ENCODE results near the gene NTNG1.

Gene NTNG1

DNA sequence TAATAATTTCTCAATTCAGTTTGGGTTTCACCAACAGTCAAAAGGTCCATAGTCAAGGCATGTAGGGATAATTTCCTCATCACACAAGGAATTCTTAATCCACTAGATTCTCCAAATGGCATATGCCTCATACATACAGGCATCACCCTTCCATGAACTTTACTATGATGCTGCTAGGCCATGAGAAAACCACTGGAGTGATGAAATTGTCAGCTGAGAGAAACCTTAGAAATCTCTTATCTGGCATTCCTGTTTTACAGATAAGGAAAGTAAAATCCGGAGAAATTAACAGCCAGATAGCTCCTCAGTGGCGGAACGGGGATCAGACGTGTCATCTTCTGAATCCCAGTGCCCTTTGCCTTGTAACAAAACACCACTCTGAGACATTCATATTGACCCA lies 274.4 kb downstream of the NTNG1 start:
- DNase-seq, result no peak

DNA sequence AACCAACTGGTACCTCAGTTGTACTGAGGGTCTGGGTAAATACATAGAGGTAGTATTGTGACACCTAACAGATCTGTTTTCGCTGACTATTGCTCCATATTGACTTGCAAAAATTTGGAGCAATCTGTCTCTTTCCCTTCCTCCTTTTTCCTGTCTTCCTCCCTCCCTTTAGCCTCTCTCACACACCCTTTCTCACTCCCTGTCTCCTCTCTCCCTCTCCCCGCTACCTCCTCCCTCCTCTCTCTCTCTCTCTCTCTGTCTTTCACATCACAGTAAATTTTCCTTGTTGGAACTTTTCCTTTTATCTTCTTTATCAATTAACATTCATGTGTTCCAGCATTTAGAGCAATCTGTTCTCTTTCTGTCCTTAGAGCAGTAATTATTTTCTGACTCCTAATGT lies 278.2 kb downstream of the NTNG1 start:
- DNase-seq, result no peak

DNA sequence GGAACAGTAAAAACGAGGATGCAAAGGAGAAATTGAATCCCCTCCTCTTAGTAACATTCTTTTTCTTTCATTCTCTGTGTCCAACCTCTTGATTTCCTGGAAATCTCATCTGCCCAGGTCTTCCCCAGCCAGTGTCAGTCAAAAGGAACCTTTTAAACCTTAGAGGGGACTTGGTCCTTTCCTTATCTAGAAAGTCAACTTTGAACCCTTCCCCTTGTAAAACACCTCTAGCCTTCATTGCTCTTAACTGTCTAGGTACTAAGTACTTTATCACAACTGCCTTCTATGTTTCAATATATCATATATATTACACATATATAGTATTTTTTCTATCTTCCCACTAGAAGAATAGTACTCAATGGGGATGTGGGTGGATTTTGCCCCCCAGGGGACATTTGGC lies 282.1 kb downstream of the NTNG1 start:
- DNase-seq, result no peak

DNA sequence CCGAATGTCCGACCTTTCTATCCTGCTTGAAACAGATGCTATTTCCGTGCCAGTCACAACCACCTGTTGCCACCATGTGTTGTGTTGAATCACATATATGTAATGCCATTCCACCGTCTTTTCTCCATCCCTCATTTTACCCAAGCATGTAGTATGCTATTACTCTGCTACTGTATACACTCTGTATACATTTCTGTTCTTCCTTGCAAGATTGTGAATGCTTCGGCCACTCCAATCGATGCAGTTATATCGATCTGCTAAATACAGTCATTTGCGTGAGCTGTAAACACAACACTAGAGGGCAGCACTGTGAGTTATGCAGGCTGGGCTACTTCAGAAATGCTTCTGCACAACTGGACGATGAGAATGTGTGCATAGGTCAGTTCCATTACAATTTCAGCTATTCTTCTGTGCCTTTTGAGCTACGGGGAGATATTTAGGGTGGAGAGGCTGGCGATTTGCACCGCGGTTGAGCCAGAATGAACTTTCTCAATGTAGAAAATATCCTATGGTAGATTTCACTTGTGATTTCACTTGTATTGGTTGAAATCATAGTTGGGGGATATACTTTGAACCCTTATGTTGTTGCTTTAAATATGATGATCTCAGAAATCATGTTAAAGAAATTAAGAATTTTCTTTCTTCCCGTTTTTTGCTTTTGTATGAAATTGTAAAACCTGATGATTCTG lies 289.8 kb downstream of the NTNG1 start:
- no peak for DNase-seq

DNA sequence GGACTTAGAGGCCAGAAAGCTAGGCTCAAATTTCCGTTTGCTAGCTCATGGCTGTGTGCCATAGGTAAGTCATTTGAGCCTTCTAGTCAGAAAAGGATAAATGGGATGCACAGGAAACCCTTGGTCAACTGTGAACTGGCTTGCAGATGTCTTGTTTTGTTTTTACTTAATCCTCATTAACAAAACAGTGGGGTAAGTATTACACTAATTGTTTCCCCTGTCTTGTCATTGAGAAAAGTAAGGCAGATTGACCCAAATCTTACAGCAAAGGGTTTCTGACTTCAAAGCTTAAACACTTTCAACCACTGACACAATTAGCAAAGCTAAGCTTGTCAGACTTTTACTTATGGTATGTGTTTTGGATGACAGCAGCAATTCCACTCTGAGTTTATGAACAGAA lies 291.3 kb downstream of the NTNG1 start:
- DNase-seq, result no peak

DNA sequence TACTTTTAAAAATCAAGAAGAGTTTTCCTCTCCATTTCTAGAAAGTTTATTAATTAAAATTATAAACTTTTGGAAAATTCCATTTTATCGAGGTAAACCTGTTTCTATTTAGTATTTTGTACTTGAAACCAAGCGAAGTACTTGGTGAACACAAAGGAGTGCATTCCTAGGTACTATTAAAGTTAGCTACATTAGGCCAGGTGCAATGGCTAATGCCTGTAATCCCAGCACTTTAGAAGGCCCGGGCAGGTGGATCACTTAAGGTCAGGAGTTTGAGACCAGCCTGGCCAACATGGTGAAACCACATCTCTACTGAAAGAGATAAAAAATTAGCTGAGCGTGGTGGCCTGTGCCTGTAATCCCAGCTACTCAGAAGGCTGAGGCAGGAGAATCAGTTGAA lies 292.2 kb downstream of the NTNG1 start:
- no peak for DNase-seq

DNA sequence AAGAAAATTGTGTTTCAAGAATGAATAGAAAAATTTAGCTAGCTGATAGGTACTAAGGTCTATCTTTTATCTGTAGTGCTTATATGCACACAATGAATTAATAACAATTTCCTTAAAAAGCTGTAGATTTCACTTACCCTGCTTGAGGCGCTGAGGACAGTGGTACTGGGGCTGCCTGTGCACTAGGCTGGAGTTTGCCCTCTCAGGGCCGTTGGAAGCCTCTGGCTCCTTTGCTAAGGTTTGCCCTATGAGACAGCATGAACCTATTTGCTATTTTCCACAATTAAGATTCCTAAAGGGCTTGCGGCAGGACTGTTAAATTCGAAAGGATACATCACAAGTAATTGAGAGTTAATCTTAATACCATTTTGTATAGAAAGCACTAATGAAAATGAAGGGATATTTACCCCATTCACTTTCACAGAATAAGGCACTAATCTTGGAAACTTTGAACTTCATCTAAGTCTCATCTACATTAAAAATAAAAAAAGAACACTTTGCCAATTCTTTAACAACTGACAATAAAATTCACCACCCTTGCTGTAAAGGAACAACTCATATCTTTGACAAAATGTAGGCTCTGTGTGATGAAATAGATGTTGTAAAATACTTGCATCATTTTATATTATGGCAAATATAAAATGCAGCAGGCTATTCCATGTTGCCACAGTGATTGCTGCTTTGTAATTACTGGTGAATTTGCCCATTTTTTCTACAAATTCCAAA lies 293.0 kb downstream of the NTNG1 start:
- DNase-seq, result no peak

DNA sequence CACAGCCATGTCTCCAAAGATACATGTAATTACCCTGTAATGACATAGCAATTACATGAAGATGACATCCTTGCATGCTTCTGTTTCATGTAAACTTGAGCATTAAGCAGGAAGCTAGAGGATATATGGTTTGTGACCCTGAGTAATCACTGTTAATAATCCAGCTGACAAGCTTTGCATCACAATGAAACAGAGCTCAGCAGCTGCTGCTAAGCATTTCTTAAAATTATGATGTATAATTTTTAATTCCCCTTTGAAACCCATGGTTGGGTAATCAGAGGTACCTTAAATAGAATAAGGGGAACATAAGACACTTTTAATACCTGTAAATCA lies 293.5 kb downstream of the NTNG1 start:
- DNase-seq, result no peak

DNA sequence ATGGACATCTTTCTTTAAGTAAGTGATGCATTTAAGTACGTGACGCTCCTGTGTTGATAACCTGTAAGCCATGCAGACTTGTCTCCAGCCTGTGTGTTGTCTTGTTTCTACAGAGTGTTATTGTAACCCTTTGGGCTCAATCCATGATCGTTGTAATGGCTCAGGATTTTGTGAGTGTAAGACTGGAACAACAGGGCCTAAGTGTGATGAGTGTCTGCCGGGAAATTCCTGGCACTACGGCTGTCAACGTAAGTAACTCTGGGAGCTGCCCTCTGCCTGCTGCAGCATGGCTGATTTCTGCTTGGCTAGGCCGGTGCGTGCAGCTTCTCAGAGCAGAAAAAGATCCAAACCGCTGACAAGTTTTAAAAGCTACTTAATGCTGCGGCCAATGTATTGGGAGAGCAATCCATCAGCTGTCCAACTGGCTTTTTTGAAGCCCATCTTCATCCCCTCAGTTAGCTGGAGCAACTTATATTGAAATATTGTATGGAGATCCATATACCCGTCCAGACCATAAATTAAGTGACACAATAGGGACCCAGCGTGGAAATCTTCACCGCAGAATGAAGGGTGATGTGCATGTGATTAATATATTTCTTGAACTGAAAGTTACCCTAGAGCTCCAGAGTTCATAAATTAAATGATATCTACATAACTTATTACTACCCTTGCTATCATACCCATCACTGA lies 295.9 kb downstream of the NTNG1 start:
- DNase-seq, result no peak

DNA sequence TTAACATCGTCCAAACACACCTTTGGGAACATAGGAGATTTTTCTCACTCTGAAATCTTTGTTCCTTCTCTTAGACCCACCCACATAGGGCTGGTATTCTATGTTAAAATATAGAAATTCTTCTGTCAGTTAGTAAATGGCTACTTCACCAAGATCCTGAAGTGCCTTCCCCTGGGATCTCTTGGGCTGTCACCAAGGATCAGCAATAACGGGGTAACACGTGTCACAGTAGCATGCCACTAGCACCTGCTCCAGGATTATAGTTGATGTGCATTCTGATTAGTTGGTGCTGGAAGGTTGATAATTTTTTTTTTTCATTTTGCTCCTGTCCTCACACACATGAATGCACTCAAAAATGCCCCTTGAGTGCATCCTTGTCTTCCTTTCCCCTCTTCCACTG lies 298.7 kb downstream of the NTNG1 start:
- no peak for DNase-seq

DNA sequence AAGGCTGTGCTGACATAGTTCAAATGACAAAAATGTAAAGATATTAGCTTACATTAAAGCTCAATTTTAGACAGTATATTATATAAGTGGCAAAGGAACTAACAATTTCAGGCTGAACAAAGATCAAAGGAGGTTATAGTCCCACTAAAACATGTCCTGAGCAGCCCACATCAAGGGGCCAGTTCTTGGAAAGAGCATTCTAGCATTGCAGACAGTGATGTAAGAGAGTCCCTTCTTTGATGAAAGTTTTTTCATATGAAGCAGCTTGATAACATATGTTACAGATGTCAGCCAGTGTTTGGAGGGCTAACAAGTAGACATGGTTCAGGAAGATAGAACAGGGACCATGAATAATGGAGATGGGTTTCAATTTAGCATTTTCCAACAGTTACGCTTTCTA lies 301.7 kb downstream of the NTNG1 start:
- no peak for DNase-seq

DNA sequence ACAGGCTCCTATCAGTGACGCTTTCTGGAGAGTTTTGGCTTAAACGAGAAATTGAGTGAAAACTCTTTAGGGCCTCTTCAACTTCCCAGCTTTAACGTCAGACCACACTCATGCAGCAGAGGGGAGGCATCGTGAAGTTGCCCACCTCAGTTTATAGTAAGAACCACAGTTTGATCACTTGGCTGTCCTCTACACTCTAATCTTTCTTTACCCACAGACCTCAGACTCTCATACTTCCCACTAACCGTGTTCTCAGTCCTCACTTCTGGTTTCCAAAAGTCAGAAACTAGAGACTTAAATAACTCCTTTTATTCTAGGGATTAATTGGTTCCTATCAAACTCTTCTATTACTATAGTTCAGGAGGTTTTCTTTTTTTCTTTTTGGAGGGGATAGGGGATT lies 302.2 kb downstream of the NTNG1 start:
- no peak for DNase-seq

DNA sequence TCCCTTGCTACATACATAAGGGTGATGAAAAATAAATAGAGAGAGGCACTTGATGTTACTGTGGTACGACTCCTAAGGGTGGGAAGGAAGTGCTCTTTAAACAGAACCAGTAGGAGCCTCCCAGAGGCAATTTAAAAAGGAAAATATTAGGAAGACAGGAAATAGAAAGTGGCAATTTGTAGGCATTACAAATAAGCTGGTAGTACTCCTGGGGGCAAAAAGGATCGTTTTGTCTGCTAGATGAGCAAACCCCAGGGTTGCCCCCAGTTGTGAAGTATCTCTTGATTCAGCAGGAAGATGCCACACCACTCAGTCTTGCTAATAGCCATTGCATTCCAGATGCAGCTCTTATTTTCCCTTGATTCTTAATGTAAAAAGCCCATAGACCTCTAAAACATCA lies 303.0 kb downstream of the NTNG1 start:
- DNase-seq, result no peak

DNA sequence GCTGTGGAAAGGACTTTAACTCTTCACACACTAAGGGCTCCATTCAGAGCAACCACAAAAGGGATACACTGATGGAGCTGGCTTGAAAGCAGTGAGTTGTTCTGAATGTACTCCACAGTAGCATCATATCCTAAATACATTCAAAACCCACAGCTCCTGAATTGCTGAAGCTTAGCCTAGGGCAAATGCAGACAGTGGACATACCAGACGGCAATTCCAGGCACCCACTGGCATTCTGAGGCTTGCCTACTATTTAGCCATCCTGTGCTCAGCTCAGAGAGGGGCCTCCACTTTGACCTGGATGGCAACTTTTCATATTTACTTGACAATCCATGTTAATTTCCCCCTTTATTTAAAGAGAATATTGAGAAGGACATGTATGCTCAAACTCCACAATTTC lies 303.5 kb downstream of the NTNG1 start:
- no peak for DNase-seq

DNA sequence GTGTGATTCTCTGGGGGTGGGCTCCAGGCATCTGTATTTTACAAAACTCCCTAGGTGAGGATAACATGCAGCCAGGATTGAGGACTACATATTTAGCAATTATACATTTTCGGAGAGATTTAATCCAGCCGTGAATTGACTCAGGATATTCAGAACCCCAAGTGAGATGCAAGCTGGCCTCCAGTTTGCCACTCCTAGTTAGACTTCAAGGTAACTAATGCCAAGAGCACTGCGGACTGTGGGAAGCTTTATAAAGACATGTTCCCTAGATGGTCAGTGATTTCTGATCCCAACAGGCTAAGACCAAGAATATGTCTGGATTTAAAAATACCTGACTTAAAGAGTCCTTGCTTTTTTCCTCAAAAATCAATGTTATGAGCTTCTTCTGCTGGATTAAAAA lies 308.5 kb downstream of the NTNG1 start:
- no peak for DNase-seq

DNA sequence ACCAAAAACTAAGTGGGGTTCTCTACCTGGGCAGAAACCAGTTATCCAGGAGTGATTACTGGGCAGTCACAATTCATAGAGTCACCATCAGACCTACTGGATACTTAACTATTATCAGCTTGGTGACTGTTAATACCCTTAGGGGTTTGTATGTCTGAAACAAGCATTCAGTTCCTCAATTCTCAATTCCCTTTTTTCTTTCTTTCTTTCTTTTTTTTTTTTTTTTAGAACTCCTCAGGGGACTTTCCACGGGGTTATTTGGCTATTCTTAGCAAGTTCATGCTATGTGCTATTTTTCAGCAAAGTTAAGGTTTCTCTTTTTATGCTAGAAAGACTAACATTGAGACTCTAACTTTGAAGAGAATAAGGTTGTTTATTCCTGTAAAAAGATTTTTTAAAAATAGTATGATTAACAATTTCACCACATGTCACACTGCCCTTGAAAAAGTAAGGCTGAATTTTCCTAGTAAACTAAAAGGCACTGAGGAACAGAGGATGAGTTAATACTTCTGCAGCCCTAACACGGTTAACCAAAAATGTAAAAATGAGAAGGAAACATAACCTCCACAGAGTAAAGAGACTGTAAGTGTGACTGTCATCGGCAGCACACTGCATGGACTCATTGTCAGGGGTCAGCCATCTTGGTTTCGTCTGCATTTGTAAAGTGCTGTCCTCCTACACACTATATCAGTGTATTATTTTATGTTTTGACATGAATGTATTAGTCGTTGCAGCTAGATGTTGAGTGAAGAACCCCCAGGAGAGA lies 310.2 kb downstream of the NTNG1 start:
- DNase-seq, result no peak

DNA sequence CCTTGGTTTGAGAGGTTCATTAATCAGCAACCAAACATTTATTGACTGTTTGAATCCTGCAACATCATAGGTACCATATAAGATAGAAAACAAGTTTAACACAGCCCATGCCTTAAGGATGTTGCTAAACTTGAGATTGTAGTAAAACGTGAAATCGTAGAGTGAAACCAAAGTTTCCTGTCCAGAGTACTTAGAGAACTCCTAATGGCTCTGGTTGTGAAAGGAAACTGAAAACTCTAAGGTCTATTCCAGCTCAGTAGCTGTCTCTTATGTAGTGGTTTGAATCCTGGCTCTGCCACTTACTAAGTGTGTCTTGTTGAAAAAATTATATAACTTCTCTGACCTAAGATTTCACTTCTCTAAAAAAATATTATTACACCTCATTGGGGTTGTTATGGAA lies 310.9 kb downstream of the NTNG1 start:
- no peak for DNase-seq

DNA sequence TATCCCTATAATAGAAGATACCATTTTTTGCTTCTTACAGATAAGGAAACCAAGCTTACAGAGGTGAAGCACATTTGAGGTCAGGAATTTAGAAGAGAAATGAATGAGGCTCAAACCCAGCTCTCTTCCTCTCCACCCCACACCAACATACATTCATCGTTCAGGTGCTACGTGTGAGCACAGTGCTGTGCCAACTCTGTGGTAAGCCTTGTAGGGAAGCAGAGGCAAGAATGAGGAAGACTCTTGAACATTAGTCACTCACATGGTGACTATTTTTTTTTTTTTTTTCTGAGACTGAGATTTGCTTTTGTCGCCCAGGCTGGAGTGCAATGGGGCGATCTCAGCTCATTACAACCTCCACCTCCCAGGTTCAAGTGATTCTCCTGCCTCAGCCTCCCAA lies 314.0 kb downstream of the NTNG1 start:
- DNase-seq, result no peak

DNA sequence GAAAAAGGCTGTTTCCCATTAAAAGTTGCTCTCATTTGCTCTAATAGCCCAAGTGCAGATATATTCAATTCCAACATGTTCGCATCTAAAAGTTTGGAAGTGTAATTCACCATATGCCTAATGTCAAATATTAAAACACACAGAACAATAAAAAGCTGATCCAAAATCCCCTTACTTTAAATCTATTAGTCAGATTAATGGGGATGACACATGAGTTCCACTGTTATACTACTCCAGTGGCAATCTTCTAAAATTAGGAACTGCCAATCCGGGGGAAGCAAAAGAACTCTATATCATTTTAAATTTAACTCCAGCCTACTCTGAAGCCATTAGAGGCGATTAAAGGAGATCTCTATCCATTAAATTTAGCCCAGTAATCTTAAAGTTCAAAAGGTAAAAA lies 317.1 kb downstream of the NTNG1 start:
- no peak for DNase-seq

DNA sequence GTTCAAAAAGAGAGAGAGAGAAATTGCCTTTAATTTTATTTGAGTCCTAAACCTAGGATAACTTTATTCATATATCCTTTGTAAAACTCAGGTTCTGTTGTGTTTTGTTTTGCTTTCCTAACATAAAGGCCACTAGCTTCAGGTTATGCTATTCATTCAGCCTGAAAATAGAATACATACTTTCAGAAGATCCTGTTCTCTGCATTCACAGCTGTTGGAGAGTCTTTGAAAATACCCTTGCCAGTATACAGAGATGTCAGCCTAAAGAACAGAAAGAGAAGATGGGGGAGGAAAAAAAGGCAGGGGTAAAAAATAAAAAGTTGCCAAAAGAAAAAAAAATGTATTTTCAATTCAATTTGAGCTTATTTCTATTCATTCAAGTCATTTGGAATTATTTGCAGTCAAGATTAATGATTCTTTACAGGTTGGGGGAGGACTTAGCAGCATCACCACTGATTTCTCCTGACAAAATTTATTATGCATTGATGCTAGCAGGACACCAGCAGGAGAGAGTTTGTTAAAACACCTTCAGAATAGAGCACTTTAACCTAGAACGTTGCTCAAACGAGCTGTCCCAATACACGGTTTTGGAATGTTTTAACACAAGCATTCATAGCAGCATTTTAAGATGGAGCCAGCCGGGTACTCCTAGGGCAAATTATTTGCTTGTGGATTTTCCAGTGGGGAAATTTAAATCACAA lies 318.5 kb downstream of the NTNG1 start:
- DNase-seq, result no peak

DNA sequence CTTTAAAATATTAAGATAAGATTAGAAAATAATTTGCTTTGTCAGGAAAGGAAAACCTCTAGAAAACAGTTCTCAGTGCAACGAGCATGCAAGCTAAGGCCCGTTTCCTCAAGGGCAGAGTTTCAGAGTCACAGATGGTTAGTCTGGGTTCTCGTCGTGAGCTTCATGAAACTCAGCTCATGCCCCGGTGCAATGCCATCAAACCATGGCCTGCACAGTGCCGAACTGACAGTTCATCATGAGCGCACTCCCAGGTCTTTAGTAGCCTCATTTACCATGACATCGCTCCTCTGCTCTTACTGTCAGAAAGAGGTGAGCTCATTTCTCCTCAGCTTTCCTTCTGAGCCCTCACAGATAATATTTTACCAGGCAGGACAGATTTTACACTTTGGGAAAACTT lies 319.2 kb downstream of the NTNG1 start:
- no peak for DNase-seq

DNA sequence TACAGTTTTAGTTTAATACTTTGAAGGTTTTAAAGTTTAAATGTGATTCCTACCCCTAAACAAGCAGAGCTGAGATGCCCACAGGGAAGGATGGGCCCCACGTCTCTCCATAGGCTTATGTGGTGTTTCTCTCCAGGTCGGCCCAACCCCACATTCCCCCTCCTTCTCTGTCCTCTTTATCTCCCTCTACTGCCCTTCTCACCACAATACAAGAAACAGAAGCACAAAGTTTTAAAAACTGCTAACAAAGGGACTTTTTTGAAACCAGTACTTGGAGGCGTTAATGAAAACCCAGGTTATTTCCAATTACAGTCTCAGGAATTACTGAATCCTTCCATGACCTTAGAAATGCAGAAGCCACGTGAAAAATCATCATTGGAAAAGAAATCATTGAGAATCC lies 324.0 kb downstream of the NTNG1 start:
- DNase-seq, result no peak

DNA sequence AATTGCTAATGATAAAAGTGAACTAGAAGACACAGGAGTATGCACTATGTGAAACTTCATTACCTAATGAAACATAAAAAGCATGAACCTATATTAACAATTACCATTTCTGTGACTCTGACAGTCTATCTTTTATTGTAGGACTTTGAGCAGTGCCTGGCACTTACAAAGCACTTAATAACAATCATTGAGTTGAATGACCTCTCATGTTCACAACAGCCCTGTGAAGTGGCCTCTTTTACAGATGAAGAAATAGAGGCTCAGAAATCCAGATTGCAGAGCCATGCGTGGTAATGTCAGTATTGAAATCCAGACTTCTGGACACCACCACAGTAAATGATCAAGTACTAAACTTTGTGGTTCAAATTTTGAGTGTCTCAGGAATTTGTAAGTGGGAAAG lies 326.4 kb downstream of the NTNG1 start:
- DNase-seq, result no peak
